B cell (primary cell): ENCODE data around the gene SIGMAR1. TPM values are rescaled to one million over a fixed set of nuclear protein-coding genes. Genes with fewer than 3 reads are reported as not detected.

ENCODE experiments used
- ATAC-seq: fragments of 200-7000 bp; cut with Tn5 transposase; one replicate; pipeline ENCODE4 v1.10.0; 2021; ENCODE audit warnings: low read depth, mild to moderate bottlenecking, moderate number of reproducible peaks, moderate library complexity
- CTCF ChIA-PET: fragments of 350-600 bp; sonication (Branson Sonifier 250); formaldehyde crosslinking; loops from one replicate; lab custom pipeline; 2021; ENCODE audit warnings: antibody characterized with exemption, inconsistent platforms; lab: Charles Lee
- POLR2A ChIA-PET: fragments of 350-600 bp; sonication (Branson Sonifier 250); formaldehyde crosslinking; loops from one replicate; lab custom pipeline; 2021; ENCODE audit warnings: antibody characterized with exemption; lab: Charles Lee
- DNase-seq: peaks from one replicate; pipeline ENCODE4 v3.0.0; 2013
- H2AFZ ChIP-seq: 2 replicates; pipeline ENCODE4 v1.6.1; 2012; ENCODE audit warnings: mild to moderate bottlenecking, low read depth, low read length; ENCODE audit not compliant: insufficient read depth, poor library complexity, severe bottlenecking
- H3K27ac ChIP-seq, 2 donors: 1 replicate in 1 of 2; 2 replicates in 1 of 2; pipeline ENCODE4 v1.5.1; 2012 to 2013; ENCODE audit warnings: low read length in 2 of 2, mild to moderate bottlenecking in 2 of 2, moderate library complexity in 1 of 2
- H3K27me3 ChIP-seq, 4 experiments: fragments of 200-600 bp in 1 of 4; sonication (generic) in 1 of 4; replicated peaks in 1 of 4; 1 replicate in 2 of 4; 2 replicates in 2 of 4; pipeline versions ENCODE4 v1.6.1 to v1.7.0; 2013 to 2016; ENCODE audit warnings: low read length in 3 of 4, mild to moderate bottlenecking in 2 of 4, mixed read lengths in 1 of 4, moderate library complexity in 1 of 4; ENCODE audit not compliant: insufficient read depth in 4 of 4, control insufficient read depth in 3 of 4; ENCODE audit errors: control extremely low read depth in 1 of 4
- H3K36me3 ChIP-seq, 2 experiments: replicated peaks in 1 of 2; 1 replicate in 1 of 2; 2 replicates in 1 of 2; pipeline versions ENCODE4 v1.6.1 to v1.7.1; 2013; ENCODE audit warnings: low read length in 1 of 2; ENCODE audit not compliant: insufficient read depth in 2 of 2, control insufficient read depth in 1 of 2; ENCODE audit errors: control extremely low read depth in 1 of 2, extremely low read depth in 1 of 2
- H3K4me1 ChIP-seq, 2 donors: fragments of 200-600 bp in 1 of 2; sonication (generic) in 1 of 2; 1 replicate in 1 of 2; 2 replicates in 1 of 2; pipeline versions ENCODE4 v1.5.1 to v1.6.1; 2013 to 2017; ENCODE audit warnings: low read length in 2 of 2; ENCODE audit not compliant: control insufficient read depth in 2 of 2, insufficient read depth in 2 of 2
- H3K4me2 ChIP-seq: replicated peaks from 2 replicates; pipeline ENCODE3; 2012; ENCODE audit warnings: mild to moderate bottlenecking, low read depth, low read length; ENCODE audit not compliant: poor library complexity, severe bottlenecking
- H3K4me3 ChIP-seq, 5 experiments: fragments of 200-600 bp in 1 of 5; sonication (generic) in 1 of 5; 1 replicate in 3 of 5; 2 replicates in 2 of 5; pipeline versions ENCODE4 v1.5.1 to v1.7.0; 2011 to 2016; ENCODE audit warnings: low read length in 4 of 5, mild to moderate bottlenecking in 4 of 5, low read depth in 2 of 5, control low read depth in 1 of 5, moderate library complexity in 1 of 5; ENCODE audit not compliant: insufficient read depth in 1 of 5; ENCODE audit errors: control extremely low read depth in 1 of 5, extremely low read depth in 1 of 5
- H3K79me2 ChIP-seq: fragments of 200-600 bp; sonication (generic); one replicate; pipeline ENCODE4 v1.6.0; 2016; ENCODE audit warnings: low read length; ENCODE audit not compliant: control insufficient read depth, insufficient read depth
- H3K9ac ChIP-seq: fragments of 200-600 bp; sonication (generic); 2 replicates; pipeline ENCODE4 v1.6.1; 2017; ENCODE audit warnings: mild to moderate bottlenecking, low read length, moderate library complexity
- H3K9me3 ChIP-seq, 3 donors: one replicate each; pipeline versions ENCODE4 v1.6.1 to v1.7.1; 2013; ENCODE audit warnings: low read length in 2 of 3; ENCODE audit not compliant: control insufficient read depth in 2 of 3, insufficient read depth in 1 of 3; ENCODE audit errors: control extremely low read depth in 1 of 3
- H4K20me1 ChIP-seq: 2 replicates; pipeline ENCODE4 v1.6.0; 2012; ENCODE audit warnings: mild to moderate bottlenecking, low read length; ENCODE audit not compliant: insufficient read depth, control insufficient read depth, poor library complexity, severe bottlenecking
- H3K27ac Mint-ChIP-seq: one replicate; pipeline ENCODE4 v1.8.0; 2021; ENCODE audit warnings: mixed read lengths
- H3K27me3 Mint-ChIP-seq: one replicate; pipeline ENCODE4 v1.8.0; 2021; ENCODE audit warnings: mixed read lengths
- H3K4me1 Mint-ChIP-seq: one replicate; pipeline ENCODE4 v1.8.0; 2021; ENCODE audit warnings: mixed read lengths
- H3K4me3 Mint-ChIP-seq: one replicate; pipeline ENCODE4 v1.8.0; 2021; ENCODE audit warnings: mixed read lengths
- H3K9me3 Mint-ChIP-seq: one replicate; pipeline ENCODE4 v1.8.0; 2022; ENCODE audit warnings: mixed read lengths; ENCODE audit not compliant: insufficient read depth
- EZH2 ChIP-seq: IDR thresholded peaks from 2 replicates; pipeline ENCODE4 v1.6.1; 2012; ENCODE audit warnings: borderline replicate concordance, low read depth, mild to moderate bottlenecking, moderate library complexity, low read length; ENCODE audit not compliant: insufficient read depth, poor library complexity, severe bottlenecking
- WGBS: methylation state at CpG from one replicate; pipeline ENCODE4 v1.1.5; 2013; ENCODE audit warnings: missing lambda C conversion rate; ENCODE audit not compliant: insufficient coverage; 5-methylcytosine and 5-hydroxymethylcytosine counted together
- intact Hi-C: fragments of 100-400 bp; cut with micrococcal nuclease; formaldehyde crosslinking; loops from one replicate; pipeline ENCODE4 v1.10.0; 2022
- polyA plus RNA-seq: library from polyadenylated mRNA; depleted of rRNA; stranded (reverse); fragments of >200 nt; gene quantifications from 2 replicates; pipeline ENCODE4 v1.2.3, GENCODE V29; 2012
- total RNA-seq, 2 donors: library from RNA; stranded (reverse); fragments of 120-200 nt in 1 of 2; gene quantifications; 1 replicate in 1 of 2; 2 replicates in 1 of 2; pipeline versions ENCODE4 v1.2.3 to v1.2.4, GENCODE V29; 2013 to 2022
- TF ChIP-seq, protein P1 (sequence below): fragments of 200-600 bp; IDR thresholded peaks from one replicate; pipeline ENCODE4 v1.8.0; 2022; ENCODE audit warnings: antibody characterized with exemption, mild to moderate bottlenecking

The SIGMAR1 gene
- total and polyA plus RNA-seq, 2 donors (not counting 1 experiment from before 2014, with no cell fraction given) = 21.4 to 30.7 TPM

DNA sequence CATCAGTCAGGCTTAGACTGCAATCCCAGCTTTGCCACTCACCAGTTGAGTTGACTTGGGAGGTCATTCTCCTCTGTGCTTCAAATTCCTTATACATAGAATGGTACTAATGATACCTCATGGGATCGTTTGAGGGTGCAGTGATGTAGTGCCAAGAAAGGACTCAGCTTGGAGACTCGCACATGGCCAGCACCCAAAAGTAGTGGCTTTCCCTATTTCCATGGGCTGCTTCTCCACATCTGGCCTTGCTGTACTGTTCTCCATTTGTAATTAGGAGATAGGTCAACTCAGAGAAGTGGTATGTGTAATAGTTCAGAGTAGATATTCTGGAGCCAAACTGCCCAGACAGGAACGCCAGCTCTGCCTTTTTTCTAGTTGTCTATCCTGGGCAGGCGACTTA, 48.0 kb upstream of the SIGMAR1 start:
- H3K4me1 ChIP-seq = peaks cover 0 to 8% of the 10 kb centered on the region in 2 donors
- no peak overlapping the region for H2AFZ ChIP-seq
- POLR2A ChIA-PET = no interaction called here
- H4K20me1 ChIP-seq = no peaks in the 10 kb centered on the region
- TF ChIP-seq EZH2 = no peak
- TF ChIP-seq, protein P1, sequence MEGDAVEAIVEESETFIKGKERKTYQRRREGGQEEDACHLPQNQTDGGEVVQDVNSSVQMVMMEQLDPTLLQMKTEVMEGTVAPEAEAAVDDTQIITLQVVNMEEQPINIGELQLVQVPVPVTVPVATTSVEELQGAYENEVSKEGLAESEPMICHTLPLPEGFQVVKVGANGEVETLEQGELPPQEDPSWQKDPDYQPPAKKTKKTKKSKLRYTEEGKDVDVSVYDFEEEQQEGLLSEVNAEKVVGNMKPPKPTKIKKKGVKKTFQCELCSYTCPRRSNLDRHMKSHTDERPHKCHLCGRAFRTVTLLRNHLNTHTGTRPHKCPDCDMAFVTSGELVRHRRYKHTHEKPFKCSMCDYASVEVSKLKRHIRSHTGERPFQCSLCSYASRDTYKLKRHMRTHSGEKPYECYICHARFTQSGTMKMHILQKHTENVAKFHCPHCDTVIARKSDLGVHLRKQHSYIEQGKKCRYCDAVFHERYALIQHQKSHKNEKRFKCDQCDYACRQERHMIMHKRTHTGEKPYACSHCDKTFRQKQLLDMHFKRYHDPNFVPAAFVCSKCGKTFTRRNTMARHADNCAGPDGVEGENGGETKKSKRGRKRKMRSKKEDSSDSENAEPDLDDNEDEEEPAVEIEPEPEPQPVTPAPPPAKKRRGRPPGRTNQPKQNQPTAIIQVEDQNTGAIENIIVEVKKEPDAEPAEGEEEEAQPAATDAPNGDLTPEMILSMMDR = no peak
- H3K4me2 ChIP-seq = no peak overlapping the region
- H3K9me3 ChIP-seq = no peaks in the 10 kb centered on the region
- Mint-ChIP-seq H3K9me3 (no peaks in the 10 kb centered on the region), H3K27ac (no peak overlapping the region), H3K4me3 (no peak overlapping the region), H3K27me3 (peaks cover 8% of the 10 kb centered on the region), H3K4me1 (peaks cover 3% of the 10 kb centered on the region)
- CTCF ChIA-PET = interaction anchor here (0.6 to 1.5 kb wide), 3 partner anchors 12 to 31 kb away, joined by 3 read pairs; no protein-coding TSS in a partner anchor
- DNase-seq (no peak), ATAC-seq (no peak)
- peaks cover 0 to 4% (median 0%) of the 10 kb centered on the region in 4 experiments for H3K27me3 ChIP-seq
- H3K9ac ChIP-seq = no peak overlapping the region
- intact Hi-C loops = no loop called here
- WGBS = 45% methylated on average over 2 of the region's 4 CpGs
- H3K4me3 ChIP-seq = no peak overlapping the region
- no peaks in the 10 kb centered on the region for H3K79me2 ChIP-seq
- H3K27ac ChIP-seq = no peak overlapping the region
- no peaks in the 10 kb centered on the region for H3K36me3 ChIP-seq

DNA sequence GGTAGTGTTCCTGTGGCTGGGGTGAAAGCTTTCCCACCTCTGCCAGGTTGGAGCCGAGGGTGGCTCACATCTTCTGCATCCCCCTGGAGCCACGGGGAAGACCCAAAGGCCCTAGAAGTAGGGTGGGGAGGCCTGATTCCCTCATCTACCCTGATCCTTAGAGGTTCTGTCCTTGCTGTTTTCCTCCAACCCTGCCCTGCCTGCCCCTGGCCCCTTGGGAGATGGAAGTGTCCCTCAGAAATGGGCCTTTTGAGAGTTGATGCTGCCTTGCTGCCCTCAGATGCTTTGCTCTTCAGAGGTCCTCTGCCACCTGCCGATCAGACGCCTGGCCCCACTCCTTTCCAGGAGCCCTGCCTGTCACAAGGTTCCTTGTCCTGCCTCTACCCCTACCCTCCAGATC, 47.2 kb upstream of the SIGMAR1 start:
- 95% methylated on average over 3 of the region's 4 CpGs for WGBS
- H3K9me3 Mint-ChIP-seq = no peaks in the 10 kb centered on the region
- Histone ChIP-seq H3K9me3 (no peaks in the 10 kb centered on the region), H3K4me1 (peaks cover 0 to 8% of the 10 kb centered on the region in 2 donors), H3K9ac (no peak overlapping the region), H2AFZ (no peak overlapping the region), H3K27me3 (peaks cover 0 to 4% (median 0%) of the 10 kb centered on the region in 4 experiments), H3K4me2 (no peak overlapping the region), H3K36me3 (no peaks in the 10 kb centered on the region), H3K79me2 (no peaks in the 10 kb centered on the region), H4K20me1 (no peaks in the 10 kb centered on the region), H3K27ac (no peak overlapping the region), H3K4me3 (no peak overlapping the region)
- TF ChIP-seq, protein P1 = no peak
- TF ChIP-seq EZH2 = no peak
- H3K27ac Mint-ChIP-seq = no peak overlapping the region
- H3K27me3 Mint-ChIP-seq = peaks cover 8% of the 10 kb centered on the region
- CTCF ChIA-PET = interaction anchor here (1.0 kb wide), 1 partner anchor 12 kb away, joined by 3 read pairs; no protein-coding TSS in a partner anchor
- intact Hi-C loops = no loop called here
- no peak overlapping the region for H3K4me3 Mint-ChIP-seq
- H3K4me1 Mint-ChIP-seq = peaks cover 3% of the 10 kb centered on the region
- POLR2A ChIA-PET = no interaction called here
- no peak for DNase-seq
- ATAC-seq = no peak
